Measurements from ENCODE around the gene IFITM1. TPM values are rescaled to one million over a fixed set of nuclear protein-coding genes. Genes with fewer than 3 reads are reported as not detected.

Gene IFITM1
- total RNA-seq, 2 experiments from 2014 or later, result 286 to 306 TPM

GRCh38 chr11:289712-290620 is 23.9 kb upstream of the IFITM1 start:
- POLR2A ChIA-PET, result interaction anchor here (1.0 to 6.9 kb wide), 12 partner anchors 12 to 286 kb away, joined by 3 to 148 read pairs (median 10); partner anchors contain the start of genes BET1L, IFITM2, NLRP6 and PSMD13
- H3K27ac ChIP-seq (ENCODE audit: low read depth in 1 of 2, low read length in 2 of 2), result peak overlapping the region; percentile 28 to 59
- intact Hi-C loops (cut with DNase I, micrococcal nuclease), result loop anchor here (2.0 to 5.0 kb wide), 3 partner anchors 15 to 53 kb away; partner anchors contain the start of genes PSMD13 (in 1 of the 2) and SIRT3 (in 1 of the 2)

GRCh38 chr11:290621-291231 is 23.1 kb upstream of the IFITM1 start:
- Histone ChIP-seq H3K4me1 (ENCODE audit: insufficient read depth, low read length) (peaks cover 39% of the 10 kb centered on the region), H3K4me3 (ENCODE audit: low read length) (no peak overlapping the region), H3K9me3 (ENCODE audit: control insufficient read depth in 1 of 2, insufficient read depth in 1 of 2, low read length in 2 of 2) (no peaks in the 10 kb centered on the region), H3K36me3 (ENCODE audit: insufficient read depth, low read length) (peaks cover 13% of the 10 kb centered on the region), H3K27me3 (ENCODE audit: control insufficient read depth in 1 of 2, insufficient read depth in 2 of 2, low read length in 2 of 2) (peaks cover 0 to 1% of the 10 kb centered on the region in 2 experiments), H3K27ac (ENCODE audit: low read depth in 1 of 2, low read length in 2 of 2) (peak overlapping the region in 1 of 2 donors; percentile 59)
- Mint-ChIP-seq H3K27ac (peak overlapping the region; percentile 86), H3K4me3 (peak overlapping the region; percentile 89), H3K27me3 (peaks cover 4% of the 10 kb centered on the region), H3K9me3 (no peaks in the 10 kb centered on the region), H3K4me1 (ENCODE audit: low read depth) (peaks cover 30% of the 10 kb centered on the region), H3K36me3 (ENCODE audit: low read depth) (peaks cover 36% of the 10 kb centered on the region)
- TF ChIP-seq CTCF (IDR thresholded peaks at IDR 0.05), result no peak
- intact Hi-C loops (cut with DNase I, micrococcal nuclease), result no loop called here
- DNase-seq, result peak in 4 of 14 experiments; percentile 1 to 39 (median 19)
- ATAC-seq (ENCODE audit: poor library complexity), result no peak
- CTCF ChIA-PET, result interaction anchor here (3.2 kb wide), 1 partner anchor 40 kb away, joined by 17 read pairs; no protein-coding TSS in a partner anchor
- POLR2A ChIA-PET, result interaction anchor here (2.7 to 6.9 kb wide), 5 partner anchors 13 to 84 kb away, joined by 10 to 148 read pairs (median 51); partner anchors contain the start of genes BET1L, NLRP6, PSMD13 and RIC8A

More at GRCh38 chr11:289712-290620, 23.9 kb upstream of the IFITM1 start:
- Mint-ChIP-seq H3K9me3 (no peaks in the 10 kb centered on the region), H3K4me1 (ENCODE audit: low read depth) (peaks cover 30% of the 10 kb centered on the region), H3K4me3 (peak overlapping the region; percentile 89), H3K27me3 (peaks cover 4% of the 10 kb centered on the region), H3K36me3 (ENCODE audit: low read depth) (peaks cover 32% of the 10 kb centered on the region), H3K27ac (peak overlapping the region; percentile 86)
- DNase-seq, result peak in 5 of 14 experiments; percentile 9 to 45 (median 39)
- no peak for ATAC-seq (ENCODE audit: poor library complexity)
- H3K27me3 ChIP-seq (ENCODE audit: control insufficient read depth in 1 of 2, insufficient read depth in 2 of 2, low read length in 2 of 2), result peaks cover 0 to 5% of the 10 kb centered on the region in 2 experiments
- H3K4me1 ChIP-seq (ENCODE audit: insufficient read depth, low read length), result peaks cover 39% of the 10 kb centered on the region
- no peak for TF ChIP-seq CTCF (IDR thresholded peaks at IDR 0.05)
- no peak overlapping the region for H3K4me3 ChIP-seq (ENCODE audit: low read length)
- CTCF ChIA-PET, result interaction anchor here (3.0 to 3.8 kb wide), 3 partner anchors 15 to 39 kb away, joined by 9 to 19 read pairs (median 17); no protein-coding TSS in a partner anchor
- H3K9me3 ChIP-seq (ENCODE audit: control insufficient read depth in 1 of 2, insufficient read depth in 1 of 2, low read length in 2 of 2), result no peaks in the 10 kb centered on the region
- H3K36me3 ChIP-seq (ENCODE audit: insufficient read depth, low read length), result peaks cover 13% of the 10 kb centered on the region
